Superior temporal gyrus (tissue), 1 donor: Measurements from ENCODE around the gene IQCM.
A peak's percentile ranks its signal among the peaks of the same experiment; 100 is the strongest.

Experiments used
- DNase-seq: peaks from one replicate; pipeline ENCODE4 v3.0.0-alpha.2; 2016; ENCODE audit errors: extremely low spot score

IQCM gene

GRCh38 chr4:149815743-149816142, at the start of gene IQCM:
TSS of gene IQCM (minus strand) at chr4:149815843. CDS start at chr4:149742691, 73,152 bp downstream.
- no peak for DNase-seq

DNA sequence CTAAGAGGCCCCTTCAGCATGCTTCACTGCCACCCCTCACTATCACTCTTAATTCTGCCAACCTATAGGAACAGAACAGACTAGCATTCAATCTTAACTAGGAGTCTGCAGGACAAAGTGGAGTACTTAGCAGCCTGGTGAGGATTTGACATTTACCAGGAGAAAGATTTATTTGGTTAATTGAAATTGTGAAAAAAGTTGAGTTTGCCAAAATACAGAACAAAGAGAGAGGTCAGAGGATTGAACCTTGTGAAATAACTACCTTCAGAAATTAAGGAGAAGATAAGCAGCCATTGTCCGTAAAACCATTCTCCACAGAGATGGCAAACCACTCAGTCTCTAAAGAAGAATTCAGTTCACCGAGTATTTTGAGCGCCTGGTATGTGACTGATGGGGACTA, 41.8 kb upstream of the IQCM start:
- no peak for DNase-seq

- no peak for DNase-seq
These were observed 30.1 kb upstream of the IQCM start for GRCh38 chr4:149845743-149846142.

- no peak for DNase-seq
These were observed 26.0 kb upstream of the IQCM start for GRCh38 chr4:149841686-149842085.

GRCh38 chr4:149838036-149838435, 22.4 kb upstream of the IQCM start:
- no peak for DNase-seq

DNA sequence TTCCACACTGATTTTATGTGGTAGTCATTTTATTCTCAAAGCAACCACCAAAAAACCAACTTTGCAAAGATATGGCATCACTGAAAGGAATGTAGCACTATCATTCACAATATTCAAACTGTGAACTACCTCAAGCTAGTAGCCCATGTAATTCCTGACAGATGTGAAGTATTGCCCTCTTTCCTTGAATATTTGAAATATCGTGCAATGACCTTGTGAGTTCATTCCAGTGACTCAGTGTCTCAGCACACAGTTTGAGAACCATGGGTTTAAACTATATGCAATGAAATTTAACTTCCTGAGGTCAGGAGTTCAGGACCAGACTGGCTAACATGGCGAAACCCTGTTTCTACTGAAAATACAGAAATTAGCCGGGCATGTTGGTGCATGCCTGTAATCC, 20.9 kb upstream of the IQCM start:
- no peak for DNase-seq

DNA sequence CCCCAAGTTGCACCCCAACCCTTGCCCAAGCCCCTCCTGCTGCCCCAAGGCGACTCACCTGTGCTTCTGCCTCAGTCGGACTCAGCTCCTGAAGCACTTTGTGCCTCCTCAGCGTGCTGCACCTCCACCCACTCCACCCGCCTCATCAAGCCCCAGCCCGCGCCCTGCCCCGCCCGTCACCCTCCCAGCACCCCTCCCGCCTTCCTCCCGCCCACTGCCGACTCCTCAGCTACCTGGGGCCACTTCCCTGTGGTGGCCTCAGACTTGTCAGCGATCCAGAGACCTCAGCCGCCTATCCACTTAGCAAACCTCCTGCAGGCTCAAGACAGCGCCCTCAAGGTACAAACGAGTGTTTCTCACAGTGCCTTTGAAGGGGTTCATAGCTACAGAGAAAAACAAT, 19.6 kb upstream of the IQCM start:
- DNase-seq: no peak

- no peak for DNase-seq
These were observed 16.1 kb upstream of the IQCM start for GRCh38 chr4:149831656-149832208.

- no peak for DNase-seq
These were observed 15.2 kb upstream of the IQCM start for GRCh38 chr4:149830823-149831222.

DNA sequence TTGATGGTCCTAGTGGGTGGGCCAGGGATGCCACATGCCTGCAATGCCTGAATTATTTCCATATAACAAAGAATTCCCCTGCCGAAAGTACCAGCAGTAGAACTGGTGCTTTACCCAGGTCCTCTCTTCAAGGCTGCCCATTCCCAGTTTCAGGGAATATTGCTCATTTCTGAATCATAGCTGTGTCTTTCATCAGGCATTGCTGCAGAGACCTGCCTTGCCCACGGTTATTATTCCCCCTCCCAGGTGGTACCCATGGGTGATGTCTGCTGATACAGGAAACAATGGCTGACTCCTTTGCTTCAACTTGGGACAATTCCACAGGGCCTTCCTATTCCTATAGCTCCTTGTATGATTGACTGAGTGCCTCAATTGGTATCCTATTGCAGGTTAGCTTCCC, 9.7 kb upstream of the IQCM start:
- DNase-seq: no peak

DNA sequence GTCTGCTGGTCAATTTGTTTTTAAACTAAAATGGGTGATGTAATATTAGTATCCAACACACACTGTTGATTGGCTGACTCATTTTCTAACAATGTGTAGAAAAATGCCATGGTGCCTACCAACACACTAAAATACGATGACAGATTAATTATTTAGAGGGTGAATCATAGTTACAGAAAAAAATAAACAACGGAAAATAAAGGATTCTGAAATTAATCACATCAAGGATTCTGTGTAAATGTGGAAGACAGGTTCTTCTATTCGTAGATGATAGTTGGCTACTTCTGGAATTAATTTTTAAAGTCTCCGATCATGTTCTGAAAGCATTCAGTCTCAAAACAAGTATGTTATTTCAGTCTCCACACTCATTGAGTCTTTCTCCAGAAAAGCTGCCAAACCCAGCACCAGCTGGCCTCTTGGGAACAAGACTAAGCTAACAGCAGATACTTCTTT, 8.2 kb upstream of the IQCM start:
- DNase-seq: peak; percentile 25

DNA sequence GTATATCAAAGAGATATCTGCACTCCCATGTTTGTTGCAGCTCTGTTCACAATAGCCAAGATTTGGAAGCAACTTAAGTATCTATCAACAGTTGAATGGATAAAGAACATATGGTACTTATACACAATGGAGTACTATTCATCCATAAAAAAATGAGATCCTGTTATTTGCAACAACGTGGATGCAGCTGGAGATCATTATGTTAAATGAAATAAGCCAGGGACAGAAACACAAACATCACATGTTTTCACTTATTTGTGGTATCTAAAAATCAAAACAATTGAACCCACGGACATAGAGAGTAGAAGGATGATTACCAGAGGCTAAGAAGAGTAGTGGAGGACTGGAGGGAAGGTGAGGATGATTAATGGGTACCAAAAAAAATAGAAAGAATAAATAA, 14.2 kb downstream of the IQCM start:
- DNase-seq: no peak

GRCh38 chr4:149799546-149799945, 16.1 kb downstream of the IQCM start:
- no peak for DNase-seq

DNA sequence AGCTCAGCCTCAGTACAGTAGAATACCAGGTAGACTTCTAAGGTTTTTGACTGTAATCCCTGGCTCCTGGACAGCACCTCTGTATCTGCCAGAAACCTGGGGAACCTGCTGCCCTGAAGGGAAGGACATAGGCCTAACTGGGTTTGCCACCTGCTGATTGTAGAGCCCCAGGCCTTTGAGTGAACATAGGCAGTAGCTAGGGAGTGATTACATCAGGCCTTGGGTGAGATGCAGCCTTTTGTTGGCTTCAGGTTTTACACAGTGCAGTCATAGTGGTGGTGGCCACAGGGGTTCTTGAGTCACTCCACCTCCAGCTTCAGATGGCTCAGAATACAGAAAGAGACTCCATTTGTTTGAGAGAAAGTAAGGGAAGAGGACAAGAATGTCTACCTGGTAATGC, 19.3 kb downstream of the IQCM start:
- no peak for DNase-seq

DNA sequence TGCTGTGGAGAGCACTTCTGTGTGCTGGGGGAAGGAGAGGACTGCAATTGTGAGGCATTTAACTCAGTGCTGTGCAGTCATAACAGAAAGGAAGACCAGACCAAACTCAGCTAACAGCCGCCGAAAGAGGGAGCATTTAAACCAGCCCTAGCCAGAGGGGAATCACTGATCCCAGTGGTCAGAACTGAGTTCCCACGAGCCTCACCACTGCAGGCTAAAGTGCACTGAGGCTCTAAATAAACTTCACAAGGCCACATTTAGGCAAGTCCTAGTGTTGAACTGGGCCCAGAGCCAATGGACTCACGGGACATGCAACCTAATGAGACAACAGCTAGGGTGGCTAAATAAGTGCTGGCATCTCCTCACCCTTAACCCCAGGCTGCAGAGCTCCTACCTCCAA, 20.4 kb downstream of the IQCM start:
- no peak for DNase-seq

GRCh38 chr4:149794352-149794751, 21.3 kb downstream of the IQCM start:
- DNase-seq: no peak

GRCh38 chr4:149793459-149793858, 22.2 kb downstream of the IQCM start:
- DNase-seq: no peak

DNA sequence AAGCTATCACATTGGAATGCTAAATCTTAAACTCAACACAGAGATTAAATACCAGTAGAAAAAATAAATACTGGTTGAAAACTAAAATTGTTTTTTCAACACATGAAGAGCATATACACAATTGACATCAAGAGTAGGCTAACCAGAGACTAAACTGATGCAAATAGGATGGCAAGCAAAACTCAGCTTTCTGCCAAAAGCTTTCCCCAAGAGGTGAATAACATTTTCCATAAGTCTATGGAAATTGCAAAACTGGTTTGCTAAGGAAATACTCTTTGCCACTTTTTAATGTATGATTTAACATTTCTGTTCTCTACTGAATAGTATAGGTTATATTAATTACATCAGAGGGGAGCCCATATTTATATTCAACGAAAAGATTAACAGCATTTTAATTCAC, 23.8 kb downstream of the IQCM start:
- DNase-seq: no peak

DNA sequence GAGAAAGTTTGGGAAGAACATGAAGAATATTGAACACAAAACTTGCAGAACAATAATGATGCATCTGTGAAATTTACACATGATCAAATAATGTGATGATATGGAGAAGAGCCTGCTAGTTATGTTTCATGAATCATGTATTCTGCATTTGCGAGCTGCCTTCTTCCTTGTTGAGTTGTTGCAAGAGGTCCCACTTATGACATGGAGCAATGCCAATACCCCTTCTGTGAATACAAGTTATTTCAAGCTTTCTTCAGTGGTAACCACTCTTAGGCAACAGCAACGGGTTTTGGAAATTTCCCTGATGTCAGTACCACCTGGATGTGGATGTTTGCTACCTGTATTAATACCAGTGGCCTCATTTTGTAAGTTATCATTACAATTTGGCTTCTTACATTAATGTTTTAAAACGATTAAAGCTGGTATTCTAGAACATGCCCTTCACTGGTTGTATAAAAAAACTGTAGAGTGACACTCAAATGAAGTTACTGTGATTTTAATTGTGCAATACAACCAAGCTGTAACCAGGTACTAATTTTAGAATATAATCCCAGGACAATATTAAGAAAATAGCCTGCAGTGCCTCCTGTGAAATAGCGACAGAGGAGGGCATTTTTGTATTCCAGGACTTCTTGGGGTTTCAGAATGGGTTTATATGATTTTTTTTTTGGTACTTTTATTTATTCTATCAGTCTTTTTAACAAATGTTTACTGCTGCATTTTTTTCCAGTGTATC, 25.3 kb downstream of the IQCM start:
- DNase-seq: no peak

- no peak for DNase-seq
These were observed 27.3 kb downstream of the IQCM start for GRCh38 chr4:149788300-149788699.

DNA sequence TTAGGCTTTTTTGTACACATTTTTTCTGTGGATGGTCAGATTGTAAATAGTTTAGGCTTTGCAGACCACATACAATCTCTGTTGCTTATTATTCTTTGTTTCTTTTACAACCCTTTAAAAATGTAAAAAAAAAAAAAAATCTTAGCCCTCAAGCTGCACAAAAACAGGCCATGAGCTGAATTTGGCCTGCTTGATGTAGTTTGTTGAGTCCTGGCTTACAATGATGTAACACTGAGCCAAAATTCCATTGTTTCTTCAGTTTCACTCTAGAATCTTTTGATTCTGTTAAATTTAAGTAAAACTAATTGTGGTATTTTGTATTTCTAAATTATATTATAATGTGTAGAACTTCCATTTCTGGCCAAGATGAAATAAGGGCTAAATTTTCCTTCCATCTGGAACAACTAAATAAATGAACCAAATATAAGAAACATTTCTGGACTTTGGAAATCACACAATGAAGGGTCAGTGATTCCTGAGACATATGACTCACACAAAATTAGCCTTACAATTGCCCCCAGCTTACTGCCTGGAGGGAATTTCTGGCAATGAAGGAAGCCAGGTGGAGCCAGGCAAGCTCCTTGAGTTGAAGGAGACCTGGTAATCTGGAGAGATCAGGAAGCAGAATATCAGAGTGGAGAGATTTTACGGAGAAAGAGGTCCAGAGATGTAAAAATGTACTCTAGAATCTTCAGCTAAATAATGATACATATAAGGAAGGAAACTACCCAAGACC, 29.8 kb downstream of the IQCM start:
- DNase-seq: no peak

DNA sequence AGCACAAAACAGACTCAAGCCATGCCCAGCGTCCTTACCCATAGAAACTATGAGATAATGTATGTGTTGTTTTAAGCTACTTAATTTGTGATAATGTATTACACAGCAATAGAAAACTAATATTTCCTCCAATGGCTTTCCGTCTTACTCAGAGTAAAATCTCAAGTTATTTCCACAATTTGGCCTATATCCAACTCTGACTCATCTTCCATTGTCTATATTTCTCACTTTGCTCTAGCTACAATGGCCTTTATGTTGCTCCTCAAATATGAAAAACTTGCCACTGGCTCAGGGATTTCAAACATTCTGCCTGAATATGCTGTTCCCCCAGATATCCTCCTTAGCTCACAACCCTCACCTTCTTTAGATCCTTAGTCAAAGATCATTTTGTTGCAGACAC, 31.6 kb downstream of the IQCM start:
- DNase-seq: no peak

- no peak for DNase-seq
These were observed 34.5 kb downstream of the IQCM start for GRCh38 chr4:149781150-149781549.
